Common myeloid progenitor, CD34-positive (primary cell): ENCODE results near the gene PACS1.
A peak's percentile ranks its signal among the peaks of the same experiment; 100 is the strongest.

Experiments
- CTCF ChIA-PET: fragments of 350-600 bp; sonication (Branson Sonifier 250); formaldehyde crosslinking; loops from one replicate; lab custom pipeline; 2021; ENCODE audit warnings: antibody characterized with exemption; lab: Charles Lee
- POLR2A ChIA-PET: fragments of 350-600 bp; sonication (Branson Sonifier 250); formaldehyde crosslinking; loops from one replicate; lab custom pipeline; 2021; ENCODE audit warnings: antibody characterized with exemption; lab: Charles Lee
- DNase-seq, 3 donors: peaks; one replicate each; pipeline versions ENCODE4 v3.0.0 to v3.0.0-alpha.2; 2013
- H3K27ac ChIP-seq, 2 experiments: 1 replicate in 1 of 2; 2 replicates in 1 of 2; pipeline ENCODE4 v1.7.0; 2013; ENCODE audit warnings: inconsistent platforms in 2 of 2, low read length in 2 of 2, mild to moderate bottlenecking in 2 of 2, low read depth in 1 of 2, moderate library complexity in 1 of 2; ENCODE audit not compliant: severe bottlenecking in 2 of 2, insufficient read depth in 1 of 2, poor library complexity in 1 of 2
- H3K27me3 ChIP-seq, 5 experiments: replicated peaks in 2 of 5; 1 replicate in 3 of 5; 2 replicates in 2 of 5; pipeline versions ENCODE4 v1.6.1 to v1.7.0; 2013; ENCODE audit warnings: low read length in 4 of 5, mild to moderate bottlenecking in 2 of 5, moderate library complexity in 2 of 5, inconsistent platforms in 1 of 5; ENCODE audit not compliant: insufficient read depth in 5 of 5, control insufficient read depth in 4 of 5
- H3K36me3 ChIP-seq, 4 experiments: 1 replicate in 2 of 4; 2 replicates in 2 of 4; pipeline versions ENCODE4 v1.6.1 to v1.7.0; 2013; ENCODE audit warnings: low read length in 3 of 4, control low read depth in 1 of 4, mild to moderate bottlenecking in 1 of 4; ENCODE audit not compliant: control insufficient read depth in 4 of 4, insufficient read depth in 4 of 4
- H3K4me1 ChIP-seq, 4 experiments: 1 replicate in 3 of 4; 2 replicates in 1 of 4; pipeline versions ENCODE4 v1.6.1 to v1.7.1; 2013; ENCODE audit warnings: low read length in 3 of 4, mild to moderate bottlenecking in 3 of 4, control low read depth in 1 of 4, inconsistent platforms in 1 of 4, moderate library complexity in 1 of 4; ENCODE audit not compliant: control insufficient read depth in 4 of 4, insufficient read depth in 4 of 4; ENCODE audit errors: control extremely low read depth in 1 of 4
- H3K4me3 ChIP-seq, 7 experiments: 1 replicate in 4 of 7; 2 replicates in 3 of 7; pipeline versions ENCODE4 v1.5.1 to v1.7.0; 2013; ENCODE audit warnings: mild to moderate bottlenecking in 7 of 7, low read length in 6 of 7, moderate library complexity in 6 of 7, inconsistent platforms in 2 of 7, low read depth in 2 of 7, control low read depth in 1 of 7; ENCODE audit not compliant: insufficient read depth in 4 of 7, control insufficient read depth in 1 of 7; ENCODE audit errors: extremely low read depth in 1 of 7
- H3K9me3 ChIP-seq, 5 experiments: 1 replicate in 4 of 5; 2 replicates in 1 of 5; pipeline versions ENCODE4 v1.6.1 to v1.7.1; 2013; ENCODE audit warnings: low read length in 4 of 5, mild to moderate bottlenecking in 2 of 5, inconsistent platforms in 1 of 5, low read depth in 1 of 5, moderate library complexity in 1 of 5; ENCODE audit not compliant: control insufficient read depth in 4 of 5, insufficient read depth in 2 of 5; ENCODE audit errors: control extremely low read depth in 1 of 5
- WGBS: methylation state at CpG from one replicate; pipeline ENCODE4 v1.1.5; 2013; ENCODE audit not compliant: insufficient coverage; 5-methylcytosine and 5-hydroxymethylcytosine counted together

The PACS1 gene

GRCh38 chr11:66104057-66104638, 34.1 kb downstream of the PACS1 start:
- CTCF ChIA-PET = interaction anchor here (1.3 kb wide), 1 partner anchor 12 kb away, joined by 5 read pairs; no protein-coding TSS in a partner anchor
- Histone ChIP-seq H3K27ac (no peak overlapping the region), H3K4me1 (peaks cover 8 to 32% (median 28%) of the 10 kb centered on the region in 4 experiments)

GRCh38 chr11:66106786-66107599, 36.9 kb downstream of the PACS1 start:
- POLR2A ChIA-PET = no interaction called here
- Histone ChIP-seq H3K4me3 (no peak overlapping the region), H3K36me3 (peaks cover 0 to 3% (median 1%) of the 10 kb centered on the region in 4 experiments), H3K27me3 (no peaks in the 10 kb centered on the region), H3K4me1 (peaks cover 0 to 13% (median 11%) of the 10 kb centered on the region in 4 experiments), H3K9me3 (no peaks in the 10 kb centered on the region), H3K27ac (no peak overlapping the region)
- CTCF ChIA-PET = interaction anchor here (1.0 to 1.4 kb wide), 4 partner anchors 9 to 38 kb away, joined by 3 to 5 read pairs (median 4); no protein-coding TSS in a partner anchor
- 38% methylated on average over 3 of the region's 4 CpGs for WGBS
- no peak for DNase-seq

More at GRCh38 chr11:66104057-66104638, 34.1 kb downstream of the PACS1 start:
- no peak for DNase-seq
- 85% methylated on average over 4 of the region's 4 CpGs for WGBS
- POLR2A ChIA-PET = no interaction called here
- Histone ChIP-seq H3K36me3 (peaks cover 0 to 3% (median 1%) of the 10 kb centered on the region in 4 experiments), H3K27me3 (no peaks in the 10 kb centered on the region), H3K4me3 (no peak overlapping the region), H3K9me3 (no peaks in the 10 kb centered on the region)

GRCh38 chr11:66107600-66108510, 37.8 kb downstream of the PACS1 start:
- ChIA-PET POLR2A (no interaction called here), CTCF (interaction anchor here (0.6 to 1.6 kb wide), 7 partner anchors 8 to 42 kb away, joined by 3 to 6 read pairs (median 4); partner anchors contain the start of gene PACS1)
- no peak overlapping the region for H3K4me3 ChIP-seq
- whole genome bisulfite sequencing = 100% methylated on average over 1 of the region's 3 CpGs
- no peak overlapping the region for H3K27ac ChIP-seq
- H3K9me3 ChIP-seq = no peaks in the 10 kb centered on the region
- H3K27me3 ChIP-seq = no peaks in the 10 kb centered on the region
- peaks cover 3 to 18% (median 15%) of the 10 kb centered on the region in 4 experiments for H3K4me1 ChIP-seq
- DNase-seq = no peak
- peaks cover 0 to 3% (median 1%) of the 10 kb centered on the region in 4 experiments for H3K36me3 ChIP-seq

GRCh38 chr11:66109294-66109693, 39.2 kb downstream of the PACS1 start:
- no peak for DNase-seq
- CTCF ChIA-PET = interaction anchor here (1.2 to 1.6 kb wide), 2 partner anchors 40 kb away, joined by 5 to 6 read pairs; partner anchors contain the start of gene PACS1
- H3K9me3 ChIP-seq = no peaks in the 10 kb centered on the region
- no peak overlapping the region for H3K27ac ChIP-seq
- peaks cover 14 to 30% (median 23%) of the 10 kb centered on the region in 4 experiments for H3K4me1 ChIP-seq
- peaks cover 0 to 3% (median 1%) of the 10 kb centered on the region in 4 experiments for H3K36me3 ChIP-seq
- no peak overlapping the region for H3K4me3 ChIP-seq
- 100% methylated on average over 1 of the region's 2 CpGs for WGBS
- POLR2A ChIA-PET = no interaction called here
- H3K27me3 ChIP-seq = no peaks in the 10 kb centered on the region

GRCh38 chr11:66111158-66111557, 41.1 kb downstream of the PACS1 start:
- Histone ChIP-seq H3K36me3 (peaks cover 0 to 3% (median 1%) of the 10 kb centered on the region in 4 experiments), H3K27ac (no peak overlapping the region), H3K27me3 (no peaks in the 10 kb centered on the region), H3K4me3 (no peak overlapping the region), H3K4me1 (peaks cover 30 to 46% (median 39%) of the 10 kb centered on the region in 4 experiments), H3K9me3 (no peaks in the 10 kb centered on the region)
- 69% methylated on average over 2 of the region's 3 CpGs for WGBS
- DNase-seq = peak in 1 of 3 donors; percentile 19
- ChIA-PET CTCF (interaction anchor here (1.2 to 1.7 kb wide), 3 partner anchors 19 to 51 kb away, joined by 3 to 5 read pairs (median 3); no protein-coding TSS in a partner anchor), POLR2A (no interaction called here)

GRCh38 chr11:66112041-66112491, 42.0 kb downstream of the PACS1 start:
- POLR2A ChIA-PET = no interaction called here
- no peak for DNase-seq
- peak overlapping the region in 1 of 2 experiments; percentile 1 for H3K27ac ChIP-seq
- H3K27me3 ChIP-seq = no peaks in the 10 kb centered on the region
- H3K36me3 ChIP-seq = peaks cover 0 to 3% (median under 1%) of the 10 kb centered on the region in 4 experiments
- H3K4me1 ChIP-seq = peaks cover 39 to 50% (median 42%) of the 10 kb centered on the region in 4 experiments
- no peaks in the 10 kb centered on the region for H3K9me3 ChIP-seq
- no peak overlapping the region for H3K4me3 ChIP-seq
- WGBS = 97% methylated on average over 7 of the region's 9 CpGs
- CTCF ChIA-PET = interaction anchor here (1.2 to 1.7 kb wide), 2 partner anchors 18 to 52 kb away, joined by 3 to 5 read pairs; no protein-coding TSS in a partner anchor
